ENCODE data around the gene NHEJ1. TPM values are rescaled to one million over a fixed set of nuclear protein-coding genes. Genes with fewer than 3 reads are reported as not detected.

The NHEJ1 gene, protein sequence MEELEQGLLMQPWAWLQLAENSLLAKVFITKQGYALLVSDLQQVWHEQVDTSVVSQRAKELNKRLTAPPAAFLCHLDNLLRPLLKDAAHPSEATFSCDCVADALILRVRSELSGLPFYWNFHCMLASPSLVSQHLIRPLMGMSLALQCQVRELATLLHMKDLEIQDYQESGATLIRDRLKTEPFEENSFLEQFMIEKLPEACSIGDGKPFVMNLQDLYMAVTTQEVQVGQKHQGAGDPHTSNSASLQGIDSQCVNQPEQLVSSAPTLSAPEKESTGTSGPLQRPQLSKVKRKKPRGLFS
- total RNA-seq (2021; ENCODE audit: unreplicated experiment) (16.4 TPM), Bru-seq, nascent RNA (percentile 67 among the genes with signal in this experiment), BruChase-seq, experiment 1, labeled RNA remaining after a 6-hour chase (percentile 95 among the genes with signal in this experiment), BruChase-seq, experiment 2, labeled RNA remaining after a 2-hour chase (percentile 91 among the genes with signal in this experiment)
- polyA plus RNA-seq (2012), result 15.8 and 16.7 TPM in 2 replicates
- long read RNA-seq, transcript NHEJ1-201 (8 exons, 2,094 nt), result major isoform, 17 of 23 reads
- long read RNA-seq, partial matches to known transcripts, result 0 of 23 reads
- long read RNA-seq, other reads (novel, unspliced or antisense), result 6 of 23 reads

GRCh38 chr2:219160186-219161017 is at the start of gene NHEJ1:
Gene NHEJ1, minus strand, starts transcription at chr2:219160815. Its CDS starts 2,453 bp downstream, at chr2:219158362.
- RAD21 ChIA-PET (ENCODE audit: low non-redundant PET in 1 of 2, low total read pairs in 2 of 2, uncharacterized antibody in 2 of 2, unreplicated experiment in 2 of 2), result no interaction called here
- intact Hi-C loops (cut with micrococcal nuclease), result loop anchor here (1.0 to 2.0 kb wide), 4 partner anchors 50 to 192 kb away; no protein-coding TSS in a partner anchor
- Histone ChIP-seq H3K4me1 (ENCODE audit: control insufficient read depth in 1 of 2, insufficient read depth in 2 of 2, low read length in 2 of 2) (peaks cover 5 to 16% of the 10 kb centered on the region in 2 experiments; a peak in 3 of 4 replicates), H4K20me1 (ENCODE audit: insufficient read depth) (no peaks in the 10 kb centered on the region), H3K9me2 (ENCODE audit: insufficient read depth) (no peaks in the 10 kb centered on the region), H3K9me3 (ENCODE audit: control insufficient read depth in 1 of 2, insufficient read depth in 1 of 2, low read depth in 1 of 2, low read length in 2 of 2) (no peaks in the 10 kb centered on the region), H3K9ac (ENCODE audit: low read length) (peak within 1 kb of the TSS; percentile 72), H3K36me3 (ENCODE audit: control insufficient read depth in 1 of 2, insufficient read depth in 2 of 2, low read length in 2 of 2) (peaks cover 0 to 3% of the 10 kb centered on the region in 2 experiments; a peak in 2 of 4 replicates), H3K4me2 (ENCODE audit: low read length) (peak within 1 kb of the TSS; percentile 78), H3K27me3 (ENCODE audit: insufficient read depth, low read length) (no peaks in the 10 kb centered on the region), H3K79me2 (ENCODE audit: insufficient read depth, low read length) (no peaks in the 10 kb centered on the region), H2AFZ (ENCODE audit: low read depth, low read length, poor library complexity, severe bottlenecking) (peak within 1 kb of the TSS; percentile 84), H3K4me3 (replicated peaks in 1 of 2; ENCODE audit: low read depth in 1 of 2, low read length in 2 of 2) (peak within 1 kb of the TSS; percentile 67 to 69), H3K27ac (ENCODE audit: low read depth, low read length) (peak within 1 kb of the TSS; percentile 82)
- BruUV-seq (replicated peaks), result no TSS peak
- TF ChIP-seq SIN3A (IDR thresholded peaks at IDR 0.05; ENCODE audit: low read depth), result peak; percentile 79; the same call in 1 of the 2 replicates
- TF ChIP-seq YY1 (IDR thresholded peaks at IDR 0.05; ENCODE audit: extremely low read depth, insufficient replicate concordance, low read depth, low read length), result peak; percentile 12
- TF ChIP-seq POLR2A (IDR thresholded peaks at IDR 0.05; ENCODE audit: borderline replicate concordance, extremely low read depth, insufficient read depth, insufficient read length), result peak; percentile 86
- TF ChIP-seq, protein P1, sequence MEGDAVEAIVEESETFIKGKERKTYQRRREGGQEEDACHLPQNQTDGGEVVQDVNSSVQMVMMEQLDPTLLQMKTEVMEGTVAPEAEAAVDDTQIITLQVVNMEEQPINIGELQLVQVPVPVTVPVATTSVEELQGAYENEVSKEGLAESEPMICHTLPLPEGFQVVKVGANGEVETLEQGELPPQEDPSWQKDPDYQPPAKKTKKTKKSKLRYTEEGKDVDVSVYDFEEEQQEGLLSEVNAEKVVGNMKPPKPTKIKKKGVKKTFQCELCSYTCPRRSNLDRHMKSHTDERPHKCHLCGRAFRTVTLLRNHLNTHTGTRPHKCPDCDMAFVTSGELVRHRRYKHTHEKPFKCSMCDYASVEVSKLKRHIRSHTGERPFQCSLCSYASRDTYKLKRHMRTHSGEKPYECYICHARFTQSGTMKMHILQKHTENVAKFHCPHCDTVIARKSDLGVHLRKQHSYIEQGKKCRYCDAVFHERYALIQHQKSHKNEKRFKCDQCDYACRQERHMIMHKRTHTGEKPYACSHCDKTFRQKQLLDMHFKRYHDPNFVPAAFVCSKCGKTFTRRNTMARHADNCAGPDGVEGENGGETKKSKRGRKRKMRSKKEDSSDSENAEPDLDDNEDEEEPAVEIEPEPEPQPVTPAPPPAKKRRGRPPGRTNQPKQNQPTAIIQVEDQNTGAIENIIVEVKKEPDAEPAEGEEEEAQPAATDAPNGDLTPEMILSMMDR (IDR thresholded peaks at IDR 0.05 in 2 of 3, conservative IDR thresholded peaks at IDR 0.05 in 1 of 3; ENCODE audit: borderline replicate concordance in 1 of 3, insufficient read depth in 1 of 3, low read depth in 2 of 3, low read length in 2 of 3), result peak; percentile 94 to 99 (median 95)
- peak; percentile 56 for TF ChIP-seq SP1 (IDR thresholded peaks at IDR 0.05; ENCODE audit: low read depth)
- TF ChIP-seq, protein P2, sequence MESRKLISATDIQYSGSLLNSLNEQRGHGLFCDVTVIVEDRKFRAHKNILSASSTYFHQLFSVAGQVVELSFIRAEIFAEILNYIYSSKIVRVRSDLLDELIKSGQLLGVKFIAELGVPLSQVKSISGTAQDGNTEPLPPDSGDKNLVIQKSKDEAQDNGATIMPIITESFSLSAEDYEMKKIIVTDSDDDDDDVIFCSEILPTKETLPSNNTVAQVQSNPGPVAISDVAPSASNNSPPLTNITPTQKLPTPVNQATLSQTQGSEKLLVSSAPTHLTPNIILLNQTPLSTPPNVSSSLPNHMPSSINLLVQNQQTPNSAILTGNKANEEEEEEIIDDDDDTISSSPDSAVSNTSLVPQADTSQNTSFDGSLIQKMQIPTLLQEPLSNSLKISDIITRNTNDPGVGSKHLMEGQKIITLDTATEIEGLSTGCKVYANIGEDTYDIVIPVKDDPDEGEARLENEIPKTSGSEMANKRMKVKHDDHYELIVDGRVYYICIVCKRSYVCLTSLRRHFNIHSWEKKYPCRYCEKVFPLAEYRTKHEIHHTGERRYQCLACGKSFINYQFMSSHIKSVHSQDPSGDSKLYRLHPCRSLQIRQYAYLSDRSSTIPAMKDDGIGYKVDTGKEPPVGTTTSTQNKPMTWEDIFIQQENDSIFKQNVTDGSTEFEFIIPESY (IDR thresholded peaks at IDR 0.05; ENCODE audit: extremely low read depth, insufficient replicate concordance, low read length), result no peak
- peak; percentile 83 for TF ChIP-seq EGR1 (IDR thresholded peaks at IDR 0.05; ENCODE audit: low read depth)
- TF ChIP-seq EZH2 (IDR thresholded peaks at IDR 0.05), result no peak
- TF ChIP-seq MAX (IDR thresholded peaks at IDR 0.05), result peak; percentile 78; the same call in 1 of the 2 replicates
- peak; percentile 64; the same call in 1 of the 2 replicates for TF ChIP-seq POLR2AphosphoS5 (IDR thresholded peaks at IDR 0.05; ENCODE audit: low read depth, low read length)
- peak; percentile 95 for TF ChIP-seq RAD21 (IDR thresholded peaks at IDR 0.05; ENCODE audit: low read depth)
- no peak for TF ChIP-seq ZNF274 (IDR thresholded peaks at IDR 0.05; ENCODE audit: low read depth, low read length)
- TF ChIP-seq ZFX (IDR thresholded peaks at IDR 0.05), result peak; percentile 95
- DNase-seq (ENCODE audit: low read depth, low spot score) (peak; percentile 88), ATAC-seq (peak; percentile 94)
- CTCF ChIA-PET, result interaction anchor here (0.9 to 2.6 kb wide), 6 partner anchors 51 to 369 kb away, joined by 3 to 7 read pairs (median 4); no protein-coding TSS in a partner anchor
- POLR2A ChIA-PET, result interaction anchor here (1.4 kb wide), 1 partner anchor 159 kb away, joined by 5 read pairs; no protein-coding TSS in a partner anchor

Measured in HCT116 (cell line).